ENCODE results near the gene SLC10A3.

The SLC10A3 gene

DNA sequence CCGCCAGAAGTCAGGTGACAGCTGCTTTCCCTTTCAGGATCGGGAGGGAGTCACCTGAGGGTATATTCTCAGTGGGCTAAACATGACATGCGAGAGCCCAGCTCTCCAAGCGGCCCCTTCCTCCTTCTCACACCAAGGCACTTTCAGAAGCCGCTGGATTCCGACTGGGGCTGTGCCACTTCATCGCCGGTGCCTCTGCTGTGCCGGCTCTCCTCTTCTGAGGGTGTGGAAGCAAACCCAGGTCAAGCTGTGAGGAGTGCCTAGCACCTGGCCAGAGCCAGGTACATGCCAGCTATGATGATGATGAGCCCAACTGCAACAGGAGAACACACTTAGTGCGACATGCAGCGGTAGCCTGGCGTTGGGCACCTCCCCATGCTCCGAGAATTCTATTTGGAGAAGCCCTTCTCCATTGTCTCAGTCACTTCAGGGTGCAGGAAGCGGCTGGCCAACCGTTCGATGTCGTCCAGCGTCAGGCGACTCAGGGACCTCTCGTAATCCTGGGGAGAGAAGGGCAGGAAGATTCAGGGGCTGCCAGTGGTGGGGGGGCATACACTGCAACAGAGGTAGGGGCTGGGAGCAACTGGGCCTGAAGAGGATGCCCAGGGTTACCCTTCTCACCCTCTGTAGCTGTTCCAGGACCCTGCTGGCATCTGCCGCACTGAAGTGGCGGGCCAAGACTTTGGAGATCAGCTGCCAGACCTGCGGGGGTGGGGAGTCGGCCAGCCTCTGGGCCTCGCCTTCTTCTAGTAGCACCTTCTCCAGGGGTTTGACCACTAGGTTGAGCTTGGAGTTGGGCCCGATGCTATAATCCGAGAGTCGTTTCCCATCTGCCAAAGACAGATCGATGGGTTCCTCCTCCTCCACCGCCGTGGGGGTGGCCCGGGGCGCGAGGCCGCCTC lies 5.0 kb downstream of the SLC10A3 start:
- TF ChIP-seq TCF12 (IDR thresholded peaks at IDR 0.05; ENCODE audit: low read depth) = no peak
- TF ChIP-seq CEBPB (IDR thresholded peaks at IDR 0.05) = no peak
- TF ChIP-seq CREB1 (IDR thresholded peaks at IDR 0.05; ENCODE audit: low read depth) = no peak
- no peak for TF ChIP-seq TEAD4 (IDR thresholded peaks at IDR 0.05)
- TF ChIP-seq TAF1 (IDR thresholded peaks at IDR 0.05; ENCODE audit: low read depth) = no peak
- no peak for TF ChIP-seq YY1 (IDR thresholded peaks at IDR 0.05; ENCODE audit: low read depth)
- TF ChIP-seq USF1 (IDR thresholded peaks at IDR 0.05) = no peak
- TF ChIP-seq FOXM1 (IDR thresholded peaks at IDR 0.05; ENCODE audit: borderline replicate concordance, low read depth) = no peak
- TF ChIP-seq EP300 (IDR thresholded peaks at IDR 0.05; ENCODE audit: borderline replicate concordance) = no peak
- TF ChIP-seq ZBTB7A (IDR thresholded peaks at IDR 0.05; ENCODE audit: low read depth) = no peak
- TF ChIP-seq, protein P1, sequence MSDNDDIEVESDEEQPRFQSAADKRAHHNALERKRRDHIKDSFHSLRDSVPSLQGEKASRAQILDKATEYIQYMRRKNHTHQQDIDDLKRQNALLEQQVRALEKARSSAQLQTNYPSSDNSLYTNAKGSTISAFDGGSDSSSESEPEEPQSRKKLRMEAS (IDR thresholded peaks at IDR 0.05) = no peak
- no peak for TF ChIP-seq EGR1 (IDR thresholded peaks at IDR 0.05)
- TF ChIP-seq RAD21 (IDR thresholded peaks at IDR 0.05; ENCODE audit: low read depth) = no peak
- TF ChIP-seq, protein P2, sequence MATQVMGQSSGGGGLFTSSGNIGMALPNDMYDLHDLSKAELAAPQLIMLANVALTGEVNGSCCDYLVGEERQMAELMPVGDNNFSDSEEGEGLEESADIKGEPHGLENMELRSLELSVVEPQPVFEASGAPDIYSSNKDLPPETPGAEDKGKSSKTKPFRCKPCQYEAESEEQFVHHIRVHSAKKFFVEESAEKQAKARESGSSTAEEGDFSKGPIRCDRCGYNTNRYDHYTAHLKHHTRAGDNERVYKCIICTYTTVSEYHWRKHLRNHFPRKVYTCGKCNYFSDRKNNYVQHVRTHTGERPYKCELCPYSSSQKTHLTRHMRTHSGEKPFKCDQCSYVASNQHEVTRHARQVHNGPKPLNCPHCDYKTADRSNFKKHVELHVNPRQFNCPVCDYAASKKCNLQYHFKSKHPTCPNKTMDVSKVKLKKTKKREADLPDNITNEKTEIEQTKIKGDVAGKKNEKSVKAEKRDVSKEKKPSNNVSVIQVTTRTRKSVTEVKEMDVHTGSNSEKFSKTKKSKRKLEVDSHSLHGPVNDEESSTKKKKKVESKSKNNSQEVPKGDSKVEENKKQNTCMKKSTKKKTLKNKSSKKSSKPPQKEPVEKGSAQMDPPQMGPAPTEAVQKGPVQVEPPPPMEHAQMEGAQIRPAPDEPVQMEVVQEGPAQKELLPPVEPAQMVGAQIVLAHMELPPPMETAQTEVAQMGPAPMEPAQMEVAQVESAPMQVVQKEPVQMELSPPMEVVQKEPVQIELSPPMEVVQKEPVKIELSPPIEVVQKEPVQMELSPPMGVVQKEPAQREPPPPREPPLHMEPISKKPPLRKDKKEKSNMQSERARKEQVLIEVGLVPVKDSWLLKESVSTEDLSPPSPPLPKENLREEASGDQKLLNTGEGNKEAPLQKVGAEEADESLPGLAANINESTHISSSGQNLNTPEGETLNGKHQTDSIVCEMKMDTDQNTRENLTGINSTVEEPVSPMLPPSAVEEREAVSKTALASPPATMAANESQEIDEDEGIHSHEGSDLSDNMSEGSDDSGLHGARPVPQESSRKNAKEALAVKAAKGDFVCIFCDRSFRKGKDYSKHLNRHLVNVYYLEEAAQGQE (IDR thresholded peaks at IDR 0.05; ENCODE audit: low read depth) = no peak
- no peak for TF ChIP-seq NFIC (IDR thresholded peaks at IDR 0.05)

- no peak for TF ChIP-seq TAF1 (IDR thresholded peaks at IDR 0.05; ENCODE audit: low read depth)
- no peak for TF ChIP-seq ZBTB7A (IDR thresholded peaks at IDR 0.05; ENCODE audit: low read depth)
- TF ChIP-seq CREB1 (IDR thresholded peaks at IDR 0.05; ENCODE audit: low read depth) = no peak
- TF ChIP-seq RAD21 (IDR thresholded peaks at IDR 0.05; ENCODE audit: low read depth) = no peak
- no peak for TF ChIP-seq CEBPB (IDR thresholded peaks at IDR 0.05)
- no peak for TF ChIP-seq EP300 (IDR thresholded peaks at IDR 0.05; ENCODE audit: borderline replicate concordance)
- no peak for TF ChIP-seq USF1 (IDR thresholded peaks at IDR 0.05)
- TF ChIP-seq TCF12 (IDR thresholded peaks at IDR 0.05; ENCODE audit: low read depth) = no peak
These were observed 5.9 kb downstream of the SLC10A3 start for GRCh38 chrX:154484255-154485149.

DNA sequence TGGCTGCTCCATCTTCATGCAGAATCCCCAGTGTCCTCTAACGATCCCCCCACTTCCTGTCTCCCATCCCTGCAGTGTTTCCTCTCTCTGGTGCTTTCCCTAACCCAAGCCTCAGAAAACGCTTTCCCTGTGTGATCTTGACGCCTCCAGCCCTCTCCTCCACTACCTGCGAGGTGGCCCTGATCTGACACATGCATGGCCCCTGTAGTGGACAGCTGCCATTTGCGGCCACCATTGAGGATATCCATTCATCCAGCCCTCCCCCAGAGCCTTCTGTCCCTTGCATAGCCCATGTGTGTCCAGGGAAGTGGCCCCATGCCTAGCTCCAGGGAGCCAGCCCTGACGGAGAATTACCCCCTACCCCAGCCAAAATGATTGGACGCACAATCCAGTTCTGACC lies 7.1 kb downstream of the SLC10A3 start:
- TF ChIP-seq ZBTB7A (IDR thresholded peaks at IDR 0.05; ENCODE audit: low read depth) (no peak), RAD21 (IDR thresholded peaks at IDR 0.05; ENCODE audit: low read depth) (no peak), CEBPB (IDR thresholded peaks at IDR 0.05) (no peak), TAF1 (IDR thresholded peaks at IDR 0.05; ENCODE audit: low read depth) (no peak), YY1 (IDR thresholded peaks at IDR 0.05; ENCODE audit: low read depth) (no peak)
- TF ChIP-seq, protein P2 (IDR thresholded peaks at IDR 0.05; ENCODE audit: low read depth) = no peak
- TF ChIP-seq, protein P1 (IDR thresholded peaks at IDR 0.05) = no peak

GRCh38 chrX:154482786-154483185 lies 7.6 kb downstream of the SLC10A3 start:
- no peak for TF ChIP-seq CREB1 (IDR thresholded peaks at IDR 0.05; ENCODE audit: low read depth)
- no peak for TF ChIP-seq RAD21 (IDR thresholded peaks at IDR 0.05; ENCODE audit: low read depth)
- no peak for TF ChIP-seq FOXM1 (IDR thresholded peaks at IDR 0.05; ENCODE audit: borderline replicate concordance, low read depth)
- no peak for TF ChIP-seq YY1 (IDR thresholded peaks at IDR 0.05; ENCODE audit: low read depth)
- TF ChIP-seq TCF12 (IDR thresholded peaks at IDR 0.05; ENCODE audit: low read depth) = no peak
- TF ChIP-seq CEBPB (IDR thresholded peaks at IDR 0.05) = no peak
- TF ChIP-seq ZBTB7A (IDR thresholded peaks at IDR 0.05; ENCODE audit: low read depth) = no peak
- TF ChIP-seq TAF1 (IDR thresholded peaks at IDR 0.05; ENCODE audit: low read depth) = no peak
- no peak for TF ChIP-seq EGR1 (IDR thresholded peaks at IDR 0.05)
- TF ChIP-seq, protein P2 (IDR thresholded peaks at IDR 0.05; ENCODE audit: low read depth) = no peak
- TF ChIP-seq USF1 (IDR thresholded peaks at IDR 0.05) = no peak
- TF ChIP-seq TEAD4 (IDR thresholded peaks at IDR 0.05) = no peak
- no peak for TF ChIP-seq NFIC (IDR thresholded peaks at IDR 0.05)
- TF ChIP-seq EP300 (IDR thresholded peaks at IDR 0.05; ENCODE audit: borderline replicate concordance) = no peak

Measured in Ishikawa (cell line).